ENCODE measurements around the gene ENOX2.

- TF ChIP-seq ZFP30 (CRISPR knock-in tag; IDR thresholded peaks at IDR 0.05) (no peak), ARNTL (CRISPR knock-in tag; IDR thresholded peaks at IDR 0.05; ENCODE audit: borderline replicate concordance, low read depth) (no peak)
Observed at GRCh38 chrX:130637591-130637990, 265.4 kb downstream of the ENOX2 start.

All from SK-N-SH treated with all-trans-retinoic acid at 6 μM for 48 hours (cell line).